Progenitor cell of endocrine pancreas (in vitro differentiated cells): Measurements from ENCODE around the gene PDE6D. TPM values are rescaled to one million over a fixed set of nuclear protein-coding genes. Genes with fewer than 3 reads are reported as not detected.

Source experiments
- DNase-seq: peaks from one replicate; pipeline ENCODE4 v3.0.0; 2021; ENCODE audit warnings: low spot score; ENCODE audit not compliant: unreplicated experiment
- H3K27ac Mint-ChIP-seq: 2 replicates; pipeline ENCODE4 v1.8.0; 2021; ENCODE audit warnings: mild to moderate bottlenecking, moderate library complexity, mixed read lengths
- H3K27me3 Mint-ChIP-seq: 2 replicates; pipeline ENCODE4 v1.8.0; 2021; ENCODE audit warnings: mixed read lengths
- H3K36me3 Mint-ChIP-seq: 2 replicates; pipeline ENCODE4 v1.8.0; 2022; ENCODE audit warnings: mixed read lengths; ENCODE audit not compliant: insufficient read depth
- H3K4me1 Mint-ChIP-seq: 2 replicates; pipeline ENCODE4 v1.8.0; 2021; ENCODE audit warnings: low read depth, mixed read lengths
- H3K4me3 Mint-ChIP-seq: 2 replicates; pipeline ENCODE4 v1.8.0; 2021; ENCODE audit warnings: low read depth, mild to moderate bottlenecking, moderate library complexity, mixed read lengths
- H3K9me3 Mint-ChIP-seq: 2 replicates; pipeline ENCODE4 v1.8.0; 2021; ENCODE audit warnings: low read depth, mixed read lengths
- CTCF ChIP-seq: fragments of 200-600 bp; sonication (generic); IDR thresholded peaks from one replicate; pipeline ENCODE4 v1.5.0; 2021; ENCODE audit warnings: antibody characterized with exemption, mild to moderate bottlenecking; ENCODE audit not compliant: unreplicated experiment
- total RNA-seq: library from RNA; stranded (reverse); gene quantifications from 2 replicates; pipeline ENCODE4 v1.2.1, GENCODE V29; 2021

Gene PDE6D
- total RNA-seq, 1 donor from 2014 or later: 21.9 TPM

DNA sequence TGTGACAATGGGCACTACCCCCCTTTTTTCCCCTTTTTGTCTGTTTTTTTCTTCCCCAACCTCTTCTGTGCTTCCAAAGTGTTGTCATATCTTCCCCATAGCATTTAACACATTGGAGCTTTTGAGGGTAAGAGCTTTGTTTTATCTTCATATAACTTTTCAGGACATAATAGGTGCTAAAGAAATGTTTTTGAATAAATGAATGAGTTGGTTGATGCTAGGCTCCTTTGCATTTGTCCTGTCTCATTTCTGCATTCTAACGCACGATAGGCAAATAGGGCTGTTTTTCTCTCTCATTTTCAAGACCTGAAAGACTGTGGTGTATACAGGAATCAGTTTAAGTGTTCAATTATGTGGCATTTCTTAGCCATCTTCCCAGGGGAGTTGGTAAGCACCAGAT lies 4.3 kb upstream of the PDE6D start:
- Mint-ChIP-seq H3K27me3 (no peaks in the 10 kb centered on the region), H3K4me1 (peaks cover 32% of the 10 kb centered on the region), H3K9me3 (no peaks in the 10 kb centered on the region), H3K36me3 (peaks cover 5% of the 10 kb centered on the region), H3K27ac (peak overlapping the region; percentile 98), H3K4me3 (peak overlapping the region; percentile 79)
- TF ChIP-seq CTCF: no peak
- DNase-seq: no peak

DNA sequence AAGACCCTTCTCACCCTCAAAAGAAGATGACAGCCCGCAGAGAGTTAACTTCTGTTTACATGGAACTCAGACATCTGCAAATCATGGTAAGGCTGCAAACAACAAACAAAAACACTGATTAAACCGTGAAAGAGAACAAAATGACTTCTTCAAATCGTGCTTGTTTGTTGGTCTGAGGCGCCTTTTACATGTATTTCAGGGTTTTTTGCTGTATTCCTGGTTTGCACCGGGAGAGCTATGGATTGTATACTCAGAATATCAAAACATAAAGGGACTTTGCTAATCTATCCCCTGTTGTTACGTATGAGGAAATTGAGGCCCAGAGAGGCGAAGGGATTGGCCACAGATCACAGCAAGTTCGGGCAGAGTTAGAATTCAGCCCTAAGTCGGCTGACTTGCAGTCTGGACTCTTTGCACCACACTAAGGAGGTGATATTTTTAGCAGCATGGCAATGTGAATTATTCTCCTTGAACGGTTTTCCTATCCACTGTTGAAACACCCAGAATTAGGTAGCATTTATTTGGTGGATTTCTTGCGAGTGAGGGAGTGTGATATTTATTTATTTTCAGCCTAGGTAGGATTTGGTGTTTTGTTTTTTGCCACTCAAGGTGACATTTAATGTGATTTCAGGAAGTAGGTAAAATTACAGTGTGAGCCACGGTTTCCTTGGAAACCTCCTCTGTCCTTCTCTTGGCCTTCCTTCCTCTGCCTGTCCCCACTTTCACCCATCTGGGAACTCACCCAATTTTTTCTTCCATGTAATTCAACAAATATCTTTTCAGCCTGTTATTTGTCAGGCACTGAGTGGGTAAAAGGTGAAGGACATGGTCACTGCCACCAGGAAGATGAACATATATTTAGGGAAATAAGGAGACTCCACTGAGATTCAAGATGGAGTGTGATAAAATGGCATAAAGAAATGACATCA lies 980 bp upstream of the PDE6D start:
- Mint-ChIP-seq H3K27me3 (no peaks in the 10 kb centered on the region), H3K4me1 (peaks cover 32% of the 10 kb centered on the region), H3K9me3 (no peaks in the 10 kb centered on the region), H3K4me3 (peak overlapping the region; percentile 96), H3K27ac (peak overlapping the region; percentile 97), H3K36me3 (no peaks in the 10 kb centered on the region)
- TF ChIP-seq CTCF: no peak
- DNase-seq: no peak

DNA sequence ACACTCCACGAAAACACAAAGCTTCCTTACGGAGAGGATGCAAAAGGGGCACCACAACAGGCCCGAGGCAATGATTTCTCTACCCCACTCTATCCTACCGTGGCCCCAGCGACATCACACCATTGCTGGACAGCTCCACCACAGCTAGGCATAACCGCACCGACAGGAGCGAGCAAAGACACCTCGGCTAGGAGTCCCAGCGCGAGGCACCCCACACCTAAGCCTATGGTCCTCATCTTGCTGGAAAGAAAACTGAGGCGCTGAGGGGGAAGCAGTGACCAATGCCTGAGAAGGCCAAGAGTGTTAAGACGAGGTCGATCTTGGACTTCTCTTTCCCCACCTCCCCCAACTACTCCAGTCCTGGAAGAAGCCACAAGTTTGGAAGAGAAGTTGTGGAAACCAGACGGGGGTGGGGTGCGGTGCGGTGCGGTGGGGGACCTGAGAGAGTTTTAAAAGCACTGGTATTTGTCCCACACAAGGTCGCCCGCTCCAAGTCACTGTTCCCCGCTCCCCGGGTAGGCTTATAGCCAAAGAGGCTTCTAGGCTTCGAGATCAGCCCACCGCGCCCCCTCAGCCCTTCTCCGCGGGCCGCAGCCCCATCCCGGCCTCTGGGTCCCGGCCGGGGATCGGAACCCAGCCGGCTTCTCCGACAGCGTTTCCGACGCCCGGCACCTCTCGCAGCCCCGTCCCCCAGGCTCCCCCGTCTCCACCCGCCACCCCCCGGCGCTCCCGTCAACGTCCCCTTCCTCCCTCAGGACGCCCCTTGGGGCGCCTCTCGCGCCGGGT lies 766 bp downstream of the PDE6D start:
- DNase-seq: peak; percentile 12
- no peak for TF ChIP-seq CTCF
- Mint-ChIP-seq H3K4me1 (peaks cover 25% of the 10 kb centered on the region), H3K36me3 (no peaks in the 10 kb centered on the region), H3K27ac (peak overlapping the region; percentile 41), H3K4me3 (peak overlapping the region; percentile 96), H3K9me3 (no peaks in the 10 kb centered on the region), H3K27me3 (no peaks in the 10 kb centered on the region)

DNA sequence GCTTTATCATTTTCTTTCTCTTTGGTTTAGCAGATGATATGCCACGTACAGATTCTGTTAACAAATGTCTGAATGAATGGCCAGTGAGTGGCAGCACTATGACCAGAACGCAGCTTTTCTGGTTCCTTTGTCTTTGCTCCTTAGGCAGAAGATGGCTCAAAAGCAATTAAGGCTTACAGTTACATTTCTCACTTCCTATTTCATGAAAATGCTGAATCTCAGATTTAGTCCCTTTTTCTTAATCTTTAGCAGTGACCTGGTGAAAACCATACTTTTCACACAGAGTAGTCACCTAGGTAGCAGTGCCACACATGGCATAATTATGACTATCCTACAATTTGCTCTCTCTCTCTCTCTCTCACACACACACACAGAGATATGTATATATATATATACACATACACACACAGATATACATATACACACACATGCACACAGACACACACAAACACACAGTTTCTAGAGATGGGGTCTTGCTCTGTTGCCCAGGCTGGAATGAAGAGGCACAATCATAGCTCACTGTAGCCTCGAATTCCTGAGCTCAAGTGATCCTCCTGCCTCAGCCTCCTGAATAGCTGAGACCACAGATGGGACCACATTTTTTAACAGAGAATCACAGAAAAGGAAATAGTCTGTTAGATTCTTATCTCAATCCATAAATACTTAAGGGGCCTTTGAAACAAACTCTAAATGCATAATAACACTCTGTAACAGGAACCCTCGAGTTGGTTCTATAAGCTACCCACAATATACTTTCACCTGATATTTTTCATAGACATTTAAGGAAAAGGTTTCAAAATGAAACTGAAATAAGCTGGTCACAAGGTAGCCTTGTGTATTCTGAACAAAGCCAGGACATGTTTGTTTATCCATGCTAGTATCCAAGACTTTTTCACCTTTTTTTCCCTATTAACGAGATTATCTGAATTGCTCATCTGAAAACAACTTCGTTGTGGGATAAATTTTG lies 11.6 kb downstream of the PDE6D start:
- Mint-ChIP-seq H3K9me3 (no peaks in the 10 kb centered on the region), H3K4me1 (no peaks in the 10 kb centered on the region), H3K27me3 (no peaks in the 10 kb centered on the region), H3K36me3 (no peaks in the 10 kb centered on the region), H3K4me3 (no peak overlapping the region), H3K27ac (no peak overlapping the region)
- DNase-seq: no peak
- no peak for TF ChIP-seq CTCF
